Measurements from ENCODE around the gene SCFD2. TPM values are rescaled to one million over a fixed set of nuclear protein-coding genes. Genes with fewer than 3 reads are reported as not detected.
A peak's percentile ranks its signal among the peaks of the same experiment; 100 is the strongest.

Gene SCFD2
- total and polyA plus RNA-seq, 7 donors: 3.7 to 16.6 (median 10.7) TPM

- H3K4me1 ChIP-seq: peaks cover 0 to 19% (median 16%) of the 10 kb centered on the region in 4 donors
- intact Hi-C loops (cut with DNase I): no loop called here
- TF ChIP-seq POLR2A (IDR thresholded peaks at IDR 0.05) (no peak), POLR2AphosphoS5 (IDR thresholded peaks at IDR 0.05) (no peak), CTCF (IDR thresholded peaks at IDR 0.05) (no peak), EP300 (IDR thresholded peaks at IDR 0.05) (no peak)
- H3K27me3 ChIP-seq: no peaks in the 10 kb centered on the region
- H3K36me3 ChIP-seq: no peaks in the 10 kb centered on the region
- peaks cover 0 to 3% (median 0%) of the 10 kb centered on the region in 4 donors for H3K9me3 ChIP-seq
- no peak for DNase-seq
- peak overlapping the region in 2 of 4 donors; percentile 2 to 19 for H3K27ac ChIP-seq
- H3K4me3 ChIP-seq: no peak overlapping the region
These were observed 512.5 kb downstream of the SCFD2 start for GRCh38 chr4:52853351-52853750.

- Histone ChIP-seq H3K9me3 (peaks cover 0 to 3% (median 0%) of the 10 kb centered on the region in 4 donors), H3K27me3 (no peaks in the 10 kb centered on the region), H3K36me3 (no peaks in the 10 kb centered on the region), H3K4me3 (no peak overlapping the region), H3K4me1 (peaks cover 0 to 19% (median 16%) of the 10 kb centered on the region in 4 donors), H3K27ac (peak overlapping the region in 2 of 4 donors; percentile 2 to 19)
- WGBS, 2 donors: 75 to 81% methylated on average over 3 of the region's 3 CpGs
- no peak for DNase-seq
- TF ChIP-seq EP300 (IDR thresholded peaks at IDR 0.05) (no peak), POLR2AphosphoS5 (IDR thresholded peaks at IDR 0.05) (no peak), POLR2A (IDR thresholded peaks at IDR 0.05) (no peak), CTCF (IDR thresholded peaks at IDR 0.05) (no peak)
- intact Hi-C loops (cut with DNase I): no loop called here
These were observed 513.1 kb downstream of the SCFD2 start for GRCh38 chr4:52852711-52853110.

- Histone ChIP-seq H3K4me3 (no peak overlapping the region), H3K9me3 (no peaks in the 10 kb centered on the region), H3K27ac (no peak overlapping the region), H3K4me1 (peaks cover 0 to 19% (median 16%) of the 10 kb centered on the region in 4 donors), H3K36me3 (no peaks in the 10 kb centered on the region), H3K27me3 (no peaks in the 10 kb centered on the region)
- TF ChIP-seq CTCF (IDR thresholded peaks at IDR 0.05) (no peak), POLR2A (IDR thresholded peaks at IDR 0.05) (no peak)
- 85 to 91% methylated on average over 1 of the region's 1 CpG for WGBS, 2 donors
- intact Hi-C loops (cut with DNase I): no loop called here
- DNase-seq: no peak
These were observed 513.8 kb downstream of the SCFD2 start for GRCh38 chr4:52852041-52852440.

GRCh38 chr4:52850406-52851124, 515.3 kb downstream of the SCFD2 start:
- 48 to 88% methylated on average over 3 of the region's 3 CpGs for WGBS, 2 donors
- Histone ChIP-seq H3K4me1 (peaks cover 0 to 24% (median 17%) of the 10 kb centered on the region in 4 donors), H3K27ac (no peak overlapping the region), H3K36me3 (no peaks in the 10 kb centered on the region), H3K4me3 (no peak overlapping the region), H3K9me3 (no peaks in the 10 kb centered on the region), H3K27me3 (no peaks in the 10 kb centered on the region)
- intact Hi-C loops (cut with DNase I): no loop called here
- TF ChIP-seq CTCF (IDR thresholded peaks at IDR 0.05): no peak
- no peak for TF ChIP-seq EP300 (IDR thresholded peaks at IDR 0.05)
- TF ChIP-seq POLR2AphosphoS5 (IDR thresholded peaks at IDR 0.05): no peak
- TF ChIP-seq POLR2A (IDR thresholded peaks at IDR 0.05): no peak
- no peak for DNase-seq

- intact Hi-C loops (cut with DNase I): no loop called here
These were observed 517.6 kb downstream of the SCFD2 start for GRCh38 chr4:52848254-52848653.

More at GRCh38 chr4:52848254-52848653, 517.6 kb downstream of the SCFD2 start:
- no peak overlapping the region for H3K4me3 ChIP-seq
- H3K27ac ChIP-seq: no peak overlapping the region
- H3K36me3 ChIP-seq: no peaks in the 10 kb centered on the region
- H3K4me1 ChIP-seq: peaks cover 0 to 16% (median 9%) of the 10 kb centered on the region in 4 donors
- WGBS, 2 donors: 36 to 70% methylated on average over 6 of the region's 6 CpGs
- DNase-seq: no peak
- TF ChIP-seq EP300 (IDR thresholded peaks at IDR 0.05) (no peak), POLR2AphosphoS5 (IDR thresholded peaks at IDR 0.05) (no peak), POLR2A (IDR thresholded peaks at IDR 0.05) (no peak), CTCF (IDR thresholded peaks at IDR 0.05) (no peak)
- no peaks in the 10 kb centered on the region for H3K27me3 ChIP-seq
- no peaks in the 10 kb centered on the region for H3K9me3 ChIP-seq

Measured in sigmoid colon (tissue), 7 donors.